Activated naive CD4-positive, alpha-beta T cell (primary cell): ENCODE results near the gene SLC1A3.

Experiments used
- DNase-seq, 4 experiments: peaks; one replicate each; lab custom pipeline; 2025; lab: John Stamatoyannopoulos, UW

Gene SLC1A3

GRCh38 chr5:36655161-36655560, 48.8 kb downstream of the SLC1A3 start:
- DNase-seq, result no peak

GRCh38 chr5:36656556-36656955, 50.1 kb downstream of the SLC1A3 start:
- DNase-seq, result no peak

GRCh38 chr5:36657563-36657995, 51.2 kb downstream of the SLC1A3 start:
- DNase-seq, result no peak

GRCh38 chr5:36658038-36658756, 51.8 kb downstream of the SLC1A3 start:
- no peak for DNase-seq

GRCh38 chr5:36659411-36659810, 53.0 kb downstream of the SLC1A3 start:
- DNase-seq, result no peak

- no peak for DNase-seq
These were observed 54.1 kb downstream of the SLC1A3 start for GRCh38 chr5:36660397-36661049.

- DNase-seq, result no peak
These were observed 55.2 kb downstream of the SLC1A3 start for GRCh38 chr5:36661456-36662220.

GRCh38 chr5:36662291-36662851, 56.0 kb downstream of the SLC1A3 start:
- DNase-seq, result no peak

GRCh38 chr5:36664766-36665165, 58.4 kb downstream of the SLC1A3 start:
- no peak for DNase-seq

- no peak for DNase-seq
These were observed 59.2 kb downstream of the SLC1A3 start for GRCh38 chr5:36665628-36666027.

GRCh38 chr5:36666274-36666673, 59.9 kb downstream of the SLC1A3 start:
- DNase-seq, result no peak

- no peak for DNase-seq
These were observed 60.6 kb downstream of the SLC1A3 start for GRCh38 chr5:36666986-36667385.

- no peak for DNase-seq
These were observed 61.4 kb downstream of the SLC1A3 start for GRCh38 chr5:36667824-36668223.

GRCh38 chr5:36669015-36669651, 62.7 kb downstream of the SLC1A3 start:
- no peak for DNase-seq

GRCh38 chr5:36670548-36670947, 64.1 kb downstream of the SLC1A3 start:
- no peak for DNase-seq

- DNase-seq, result no peak
These were observed 68.9 kb downstream of the SLC1A3 start for GRCh38 chr5:36675282-36675681.

GRCh38 chr5:36679221-36679989, 73.0 kb downstream of the SLC1A3 start:
- no peak for DNase-seq

- no peak for DNase-seq
These were observed 73.7 kb downstream of the SLC1A3 start for GRCh38 chr5:36680066-36680465.

- no peak for DNase-seq
These were observed 75.3 kb downstream of the SLC1A3 start for GRCh38 chr5:36681711-36682110.

- no peak for DNase-seq
These were observed 76.1 kb downstream of the SLC1A3 start for GRCh38 chr5:36682499-36682898.

GRCh38 chr5:36683821-36684434, 77.5 kb downstream of the SLC1A3 start:
- DNase-seq, result no peak
